Activated T-cell treated with anti-CD3 and anti-CD28 coated beads, Interleukin-2, amount 50 U/mL, for 72 hours (primary cell): Measurements from ENCODE around the gene MIB1. TPM values are rescaled to one million over a fixed set of nuclear protein-coding genes. Genes with fewer than 3 reads are reported as not detected.
"Not testable (repeated sequence)": the region's sequence is repeated elsewhere in the genome, so short reads cannot be mapped to it uniquely, and the experiment has no call there.

Source experiments
- ATAC-seq, 2 donors: fragments of 150-1000 bp; cut with Tn5 transposase; replicated peaks in 1 of 2; 2 replicates each; pipeline ENCODE4 v1.10.0; 2021; ENCODE audit warnings: moderate library complexity in 2 of 2, mild to moderate bottlenecking in 1 of 2
- DNase-seq, 2 donors: peaks; one replicate each; pipeline ENCODE4 v3.0.0; 2021 to 2022; ENCODE audit warnings: mixed read lengths in 1 of 2
- H3K27ac Mint-ChIP-seq: one replicate; pipeline ENCODE4 v1.8.0; 2022; ENCODE audit warnings: mild to moderate bottlenecking, moderate library complexity, mixed read lengths
- H3K27me3 Mint-ChIP-seq: one replicate; pipeline ENCODE4 v1.8.0; 2022; ENCODE audit warnings: low read depth, mixed read lengths
- H3K36me3 Mint-ChIP-seq, 2 donors: one replicate each; pipeline ENCODE4 v1.8.0; 2022; ENCODE audit warnings: mixed read lengths in 2 of 2, mild to moderate bottlenecking in 1 of 2; ENCODE audit not compliant: insufficient read depth in 2 of 2
- H3K4me1 Mint-ChIP-seq: one replicate; pipeline ENCODE4 v1.8.0; 2022; ENCODE audit warnings: low read depth, mixed read lengths
- H3K4me3 Mint-ChIP-seq, 2 donors: one replicate each; pipeline ENCODE4 v1.8.0; 2022; ENCODE audit warnings: mild to moderate bottlenecking in 2 of 2, mixed read lengths in 2 of 2, moderate library complexity in 2 of 2
- H3K9me3 Mint-ChIP-seq, 2 donors: one replicate each; pipeline ENCODE4 v1.8.0; 2022; ENCODE audit warnings: mixed read lengths in 2 of 2
- total RNA-seq, 2 donors: library from RNA; stranded (reverse); gene quantifications; one replicate each; pipeline ENCODE4 v1.2.3, GENCODE V29; 2022

MIB1 gene
- total RNA-seq, 2 donors from 2014 or later: 45.4 to 47.6 TPM

DNA sequence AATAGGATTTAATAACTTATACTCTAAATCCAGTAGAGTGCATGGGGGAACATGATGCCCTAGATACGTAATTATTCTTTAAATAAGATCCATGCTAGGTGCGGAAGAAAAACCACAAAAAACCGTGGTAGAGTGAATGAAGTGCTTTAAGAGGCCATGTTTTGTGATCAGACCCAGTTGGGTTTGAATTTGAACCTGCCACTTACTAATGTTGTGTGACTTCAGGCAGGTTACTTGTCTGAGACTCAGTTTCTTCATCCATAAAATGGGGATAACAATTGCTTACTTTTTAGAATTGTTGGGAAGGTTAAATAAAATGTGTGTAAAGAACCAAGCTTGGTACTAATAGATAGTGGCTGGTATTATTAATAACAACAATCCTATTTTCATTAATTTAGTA is 17.2 kb downstream of the MIB1 start:
- H3K9me3 Mint-ChIP-seq: no peaks in the 10 kb centered on the region
- H3K4me3 Mint-ChIP-seq: no peak overlapping the region
- H3K27ac Mint-ChIP-seq: no peak overlapping the region
- no peak for ATAC-seq
- no peak for DNase-seq
- peaks cover 0 to 1% of the 10 kb centered on the region in 2 donors for H3K36me3 Mint-ChIP-seq
- H3K27me3 Mint-ChIP-seq: no peaks in the 10 kb centered on the region
- H3K4me1 Mint-ChIP-seq: peaks cover 22% of the 10 kb centered on the region

DNA sequence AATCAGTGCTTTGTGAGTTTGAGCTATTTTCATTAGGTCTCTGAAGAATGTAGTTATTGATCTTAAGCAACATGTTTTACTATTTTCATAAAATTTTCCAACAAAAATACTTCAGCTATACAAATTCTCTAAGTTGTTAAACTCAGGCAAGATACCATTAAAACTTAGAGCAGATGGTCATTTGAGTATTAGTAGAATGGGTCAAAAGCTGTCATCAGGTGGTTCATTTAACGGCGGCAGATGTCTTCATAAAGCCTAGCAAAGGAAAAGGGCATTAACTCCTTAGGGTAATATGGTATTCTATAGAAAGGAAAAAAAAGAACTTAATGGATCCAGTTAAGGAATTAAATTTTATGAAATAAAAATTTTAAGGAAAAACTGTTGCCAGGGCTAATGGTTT is 19.2 kb downstream of the MIB1 start:
- Mint-ChIP-seq H3K4me3 (no peak overlapping the region), H3K27ac (no peak overlapping the region)

DNA sequence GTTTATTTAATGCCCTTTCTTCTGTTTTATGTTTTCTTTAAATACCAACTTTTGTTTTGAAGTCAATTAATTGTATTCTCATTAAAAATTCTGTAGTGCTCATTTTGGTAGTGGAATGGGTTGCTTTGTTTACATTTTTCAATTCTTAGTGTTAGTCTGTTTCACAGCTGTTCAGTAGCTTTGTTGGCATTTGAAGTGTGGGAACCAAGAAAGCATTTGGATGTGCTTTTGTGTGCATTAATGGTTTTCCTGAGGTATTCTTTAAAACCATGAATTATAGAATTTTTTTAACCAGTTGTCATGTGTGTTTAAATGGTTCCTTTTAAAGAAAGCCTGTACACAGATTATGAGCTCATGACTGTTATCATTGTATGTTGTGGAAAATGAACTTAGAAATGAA is 19.7 kb downstream of the MIB1 start:
- DNase-seq (no peak), ATAC-seq (no peak)
- Mint-ChIP-seq H3K9me3 (no peaks in the 10 kb centered on the region), H3K4me3 (no peak overlapping the region), H3K27ac (no peak overlapping the region), H3K4me1 (peaks cover 9% of the 10 kb centered on the region), H3K27me3 (no peaks in the 10 kb centered on the region), H3K36me3 (peaks cover 0 to 3% of the 10 kb centered on the region in 2 donors)

More for the DNA sequence above, 19.2 kb downstream of the MIB1 start:
- ATAC-seq: no peak
- H3K36me3 Mint-ChIP-seq: peaks cover 0 to 1% of the 10 kb centered on the region in 2 donors
- H3K4me1 Mint-ChIP-seq: peaks cover 11% of the 10 kb centered on the region
- no peaks in the 10 kb centered on the region for H3K9me3 Mint-ChIP-seq
- no peak for DNase-seq
- no peaks in the 10 kb centered on the region for H3K27me3 Mint-ChIP-seq

DNA sequence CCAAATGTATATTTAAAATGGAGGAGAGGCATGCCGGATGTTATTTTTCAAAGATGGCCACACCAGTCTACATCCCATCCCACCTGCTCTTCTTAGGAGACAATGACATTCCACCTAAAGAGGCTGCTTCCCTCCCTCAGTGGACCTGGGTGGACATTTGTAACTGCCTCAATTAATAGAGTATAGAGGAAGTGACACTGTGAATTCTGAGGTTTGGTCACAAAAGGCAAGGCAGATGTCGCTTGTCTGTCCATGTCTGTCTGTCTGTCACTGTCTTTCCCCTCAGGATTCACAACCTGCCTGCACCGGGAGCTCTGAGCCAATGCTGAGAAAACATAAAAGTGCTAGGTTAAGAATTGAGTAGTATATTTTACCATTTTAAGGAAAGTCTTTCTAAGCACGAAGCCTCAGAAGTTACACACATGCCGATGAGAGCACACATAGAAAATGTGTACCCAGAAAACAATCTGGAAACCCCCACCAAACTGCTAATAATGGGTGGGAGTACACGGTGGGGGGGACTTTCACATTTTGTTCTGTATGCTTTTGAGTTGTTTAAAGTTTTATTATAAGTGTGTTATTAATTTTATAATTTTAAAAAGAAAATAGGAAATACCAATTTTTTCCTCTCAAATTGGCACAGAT is 21.0 kb downstream of the MIB1 start:
- Mint-ChIP-seq H3K4me3 (no peak overlapping the region), H3K36me3 (peaks cover 6 to 12% of the 10 kb centered on the region in 2 donors), H3K27me3 (no peaks in the 10 kb centered on the region), H3K27ac (no peak overlapping the region), H3K9me3 (no peaks in the 10 kb centered on the region), H3K4me1 (peaks cover 9% of the 10 kb centered on the region)
- DNase-seq (no peak), ATAC-seq (no peak)

DNA sequence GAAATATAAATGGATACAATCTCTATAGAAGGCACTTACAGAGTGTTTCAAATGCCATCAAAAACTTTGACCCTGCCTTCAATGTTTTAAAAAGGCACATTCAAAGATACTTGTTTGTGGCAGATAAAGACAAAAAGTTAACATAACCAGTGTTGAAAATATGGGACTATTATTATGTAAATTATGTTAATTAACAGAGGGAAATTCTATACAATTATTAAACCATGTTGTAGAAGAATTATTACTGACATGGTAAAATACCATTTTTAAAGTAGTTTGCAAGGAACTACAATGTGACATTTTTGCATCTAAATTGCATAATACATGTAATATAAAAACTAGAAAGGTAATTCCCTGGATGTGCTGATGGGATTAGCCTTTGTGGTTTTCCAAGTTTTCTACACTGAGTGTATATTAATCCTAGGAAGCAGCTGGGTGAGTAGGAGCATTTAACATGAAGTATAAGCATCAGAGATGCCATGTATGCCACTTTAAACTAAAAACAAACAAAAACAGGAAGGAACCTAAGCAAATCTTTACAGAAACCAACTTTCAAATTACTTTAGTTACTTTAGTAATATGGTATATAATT is 21.7 kb downstream of the MIB1 start:
- Mint-ChIP-seq H3K4me1 (peaks cover 9% of the 10 kb centered on the region), H3K9me3 (no peaks in the 10 kb centered on the region), H3K4me3 (no peak overlapping the region), H3K27ac (no peak overlapping the region), H3K36me3 (peaks cover 6 to 15% of the 10 kb centered on the region in 2 donors), H3K27me3 (no peaks in the 10 kb centered on the region)
- no peak for DNase-seq
- ATAC-seq: no peak

DNA sequence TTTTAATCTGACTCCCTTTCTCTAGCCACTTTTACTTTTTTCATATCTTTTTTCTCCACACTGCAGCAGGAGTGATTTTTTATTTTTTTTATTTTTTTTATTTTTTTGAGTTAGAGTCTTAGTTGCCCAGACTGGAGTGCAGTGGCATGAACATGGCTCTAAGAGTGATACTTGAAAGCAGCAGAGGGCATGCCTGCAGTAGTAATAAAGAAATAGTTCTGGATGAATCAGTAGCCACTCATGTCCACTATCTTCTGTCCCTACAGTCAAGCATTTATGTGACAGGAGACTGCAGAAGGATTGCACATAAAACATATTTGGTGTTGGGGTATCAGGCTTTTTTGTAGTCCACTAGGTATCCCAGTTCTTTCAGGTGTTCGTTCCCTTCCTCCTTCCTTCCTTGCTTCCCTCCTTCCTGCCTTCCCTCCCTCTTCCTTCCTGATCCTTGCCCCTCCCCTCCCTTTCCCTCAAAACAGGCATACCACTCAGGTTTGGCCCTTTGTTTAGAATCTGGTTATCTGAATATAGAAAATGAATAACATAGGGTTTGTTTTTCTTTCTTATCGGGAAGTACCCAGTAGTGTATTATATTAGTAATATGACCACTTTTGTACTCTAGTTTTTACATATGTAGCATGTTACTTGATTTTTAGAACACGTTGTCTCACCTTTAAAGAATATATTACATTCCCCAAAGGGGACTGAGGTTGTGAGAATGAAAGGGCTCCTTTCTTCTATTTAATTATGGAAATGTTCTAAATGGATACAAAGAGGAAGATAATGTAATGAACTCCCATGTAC is 23.5 kb downstream of the MIB1 start:
- peaks cover 8 to 20% of the 10 kb centered on the region in 2 donors for H3K36me3 Mint-ChIP-seq
- no peaks in the 10 kb centered on the region for H3K27me3 Mint-ChIP-seq
- no peak overlapping the region for H3K4me3 Mint-ChIP-seq
- H3K4me1 Mint-ChIP-seq: peaks cover 9% of the 10 kb centered on the region
- ATAC-seq (peak in 1 of 2 donors; percentile 19), DNase-seq (no peak)
- no peak overlapping the region for H3K27ac Mint-ChIP-seq
- no peaks in the 10 kb centered on the region for H3K9me3 Mint-ChIP-seq

DNA sequence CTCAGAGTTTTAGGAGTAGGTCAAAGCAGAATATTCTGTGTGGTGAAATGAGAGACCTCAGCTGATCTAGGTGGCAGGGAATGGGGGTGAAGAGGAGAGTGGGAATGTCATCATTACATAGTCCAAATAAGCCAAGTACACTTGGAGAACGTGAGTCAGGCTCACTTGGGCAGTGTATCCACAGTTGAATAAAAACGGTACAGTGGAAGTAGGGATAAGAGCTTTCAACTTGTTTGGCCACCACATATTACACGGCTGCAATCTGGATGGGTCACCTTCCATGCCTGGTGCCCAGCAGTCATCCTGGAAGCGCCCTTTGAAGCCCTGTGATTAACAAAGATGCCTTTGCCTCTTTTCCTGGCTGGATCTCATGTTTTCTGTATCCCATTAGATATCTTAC is 28.6 kb downstream of the MIB1 start:
- Mint-ChIP-seq H3K9me3 (no peaks in the 10 kb centered on the region), H3K36me3 (peaks cover 9 to 27% of the 10 kb centered on the region in 2 donors), H3K4me1 (peaks cover 4% of the 10 kb centered on the region), H3K27me3 (no peaks in the 10 kb centered on the region), H3K4me3 (no peak overlapping the region), H3K27ac (no peak overlapping the region)
- DNase-seq (no peak), ATAC-seq (no peak)

DNA sequence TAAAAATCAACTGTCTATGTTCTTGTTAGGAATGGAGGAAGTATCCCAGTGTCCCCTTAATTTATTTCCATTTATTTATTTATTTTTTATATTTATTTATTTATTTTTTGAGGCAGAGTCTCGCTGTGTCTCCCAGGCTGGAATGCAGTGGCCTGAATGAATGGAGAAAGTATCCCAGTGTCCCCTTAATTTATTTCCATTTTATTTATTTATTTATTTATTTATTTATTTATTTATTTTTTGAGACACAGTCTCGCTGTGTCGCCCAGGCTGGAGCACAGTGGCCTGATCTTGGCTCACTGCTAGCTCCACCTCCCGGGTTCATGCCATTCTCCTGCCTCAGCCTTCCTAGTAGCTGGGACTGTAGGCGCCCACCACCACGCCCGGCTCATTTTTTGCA is 34.1 kb downstream of the MIB1 start:
- no peak for ATAC-seq
- no peak overlapping the region for H3K4me3 Mint-ChIP-seq
- no peak for DNase-seq
- no peaks in the 10 kb centered on the region for H3K9me3 Mint-ChIP-seq
- H3K36me3 Mint-ChIP-seq: peaks cover 3 to 5% of the 10 kb centered on the region in 2 donors
- H3K27me3 Mint-ChIP-seq: no peaks in the 10 kb centered on the region
- no peak overlapping the region for H3K27ac Mint-ChIP-seq
- no peaks in the 10 kb centered on the region for H3K4me1 Mint-ChIP-seq

DNA sequence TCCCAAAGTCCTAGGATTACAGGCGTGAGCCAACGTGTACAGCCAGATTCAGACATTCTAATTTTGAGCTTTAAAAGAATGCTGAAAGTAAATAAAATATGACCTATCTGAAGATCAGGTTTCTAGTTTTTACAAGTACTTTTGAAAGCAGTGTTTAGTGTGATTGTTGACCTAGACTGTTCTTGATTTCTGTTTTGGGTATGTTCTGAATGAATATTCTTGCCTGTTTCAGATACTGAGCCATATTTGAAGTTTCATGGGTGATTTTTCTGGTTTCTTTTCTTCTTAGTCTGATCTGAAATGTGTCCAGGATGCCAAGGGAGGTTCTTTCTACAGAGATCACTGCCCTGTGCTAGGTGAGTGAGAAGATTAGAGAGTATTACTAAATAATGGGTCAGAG is 37.2 kb downstream of the MIB1 start:
- Mint-ChIP-seq H3K4me1 (no peaks in the 10 kb centered on the region), H3K4me3 (no peak overlapping the region), H3K9me3 (no peaks in the 10 kb centered on the region), H3K27ac (no peak overlapping the region), H3K27me3 (no peaks in the 10 kb centered on the region), H3K36me3 (peaks cover 6 to 18% of the 10 kb centered on the region in 2 donors)
- DNase-seq (no peak), ATAC-seq (no peak)

DNA sequence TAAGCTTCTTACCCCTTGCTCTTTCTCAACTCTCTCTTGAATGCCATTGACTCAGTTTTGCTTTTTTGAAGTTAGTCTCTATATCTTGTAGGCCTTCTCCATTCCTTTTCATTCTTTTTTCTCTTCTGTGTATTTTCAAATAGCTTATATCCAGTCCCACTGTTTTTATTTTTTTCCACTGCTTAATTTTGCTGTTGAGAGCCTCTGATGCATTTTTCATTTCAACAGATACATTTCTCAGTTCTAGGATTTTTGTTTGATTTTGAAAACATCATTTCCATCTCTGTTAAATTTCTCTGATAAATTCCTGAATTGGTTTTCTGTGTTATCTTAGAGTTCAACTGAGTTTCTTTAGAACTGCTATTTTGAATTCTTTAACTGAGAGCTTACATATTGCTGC is 45.9 kb downstream of the MIB1 start:
- H3K36me3 Mint-ChIP-seq: peaks cover 14 to 36% of the 10 kb centered on the region in 2 donors
- no peaks in the 10 kb centered on the region for H3K27me3 Mint-ChIP-seq
- DNase-seq (no peak), ATAC-seq (no peak)
- H3K27ac Mint-ChIP-seq: no peak overlapping the region
- H3K9me3 Mint-ChIP-seq: peaks cover 3 to 5% of the 10 kb centered on the region in 2 donors
- H3K4me3 Mint-ChIP-seq: no peak overlapping the region
- no peaks in the 10 kb centered on the region for H3K4me1 Mint-ChIP-seq

DNA sequence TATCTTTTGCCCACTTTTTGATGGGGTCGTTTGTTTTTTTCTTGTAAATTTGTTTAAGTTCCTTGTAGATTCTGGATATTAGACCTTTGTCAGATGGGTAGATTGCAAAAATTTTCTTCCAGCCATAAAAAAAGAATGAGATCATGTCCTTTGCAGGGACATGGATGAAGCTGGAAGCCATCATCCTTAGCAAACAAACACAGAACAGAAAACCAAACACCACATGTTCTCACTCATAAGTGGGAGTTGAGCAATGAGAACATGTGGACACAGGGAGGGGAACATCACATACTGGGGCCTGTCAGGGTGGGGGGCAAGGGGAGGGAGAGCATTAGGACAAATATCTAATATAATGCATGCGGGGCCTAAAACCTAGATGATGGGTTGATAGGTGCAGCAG is 55.5 kb downstream of the MIB1 start:
- not testable (repeated sequence) for DNase-seq, H3K4me1 Mint-ChIP-seq, H3K27me3 Mint-ChIP-seq, H3K4me3 Mint-ChIP-seq, H3K9me3 Mint-ChIP-seq, H3K36me3 Mint-ChIP-seq, H3K27ac Mint-ChIP-seq, ATAC-seq

DNA sequence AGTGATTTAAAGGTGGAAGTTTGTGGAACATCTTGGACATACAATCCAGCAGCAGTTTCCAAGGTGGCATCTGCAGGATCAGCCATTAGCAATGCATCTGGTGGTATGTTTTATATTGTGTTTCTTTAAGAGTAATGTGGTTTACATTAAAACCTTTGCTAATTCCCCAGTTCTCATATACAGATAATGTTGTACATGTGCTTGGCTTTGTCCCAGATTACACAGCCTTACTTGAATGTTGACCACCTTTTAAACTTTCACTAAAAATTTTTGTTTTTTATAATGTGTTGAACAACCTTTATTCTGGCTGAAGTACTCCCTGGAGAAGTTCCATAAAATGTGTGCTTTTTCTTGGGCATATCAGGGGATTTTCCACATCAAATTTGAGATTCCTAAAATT is 57.5 kb downstream of the MIB1 start:
- Mint-ChIP-seq H3K4me1 (no peaks in the 10 kb centered on the region), H3K27me3 (no peaks in the 10 kb centered on the region), H3K4me3 (no peak overlapping the region), H3K36me3 (peaks cover 5 to 10% of the 10 kb centered on the region in 2 donors), H3K9me3 (no peaks in the 10 kb centered on the region), H3K27ac (no peak overlapping the region)
- DNase-seq (no peak), ATAC-seq (no peak)

DNA sequence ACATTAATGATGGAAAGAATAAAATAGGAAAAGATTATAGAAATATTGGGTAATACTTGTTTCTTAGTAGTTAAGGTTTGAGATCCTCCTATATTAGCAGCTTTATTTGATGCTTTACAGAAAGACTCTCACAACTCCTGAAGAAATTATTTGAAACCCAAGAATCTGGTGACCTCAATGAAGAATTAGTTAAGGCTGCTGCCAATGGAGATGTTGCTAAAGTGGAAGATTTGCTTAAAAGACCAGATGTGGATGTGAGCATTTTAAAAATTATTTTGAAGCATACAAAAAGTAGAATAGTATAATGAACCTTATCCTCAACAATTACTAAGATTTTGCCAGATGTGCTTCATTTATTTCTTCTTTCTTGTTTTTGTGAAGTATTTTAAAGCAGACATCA is 59.1 kb downstream of the MIB1 start:
- no peaks in the 10 kb centered on the region for H3K27me3 Mint-ChIP-seq
- no peak overlapping the region for H3K4me3 Mint-ChIP-seq
- H3K9me3 Mint-ChIP-seq: no peaks in the 10 kb centered on the region
- peaks cover 5 to 11% of the 10 kb centered on the region in 2 donors for H3K36me3 Mint-ChIP-seq
- DNase-seq (no peak), ATAC-seq (no peak)
- H3K27ac Mint-ChIP-seq: no peak overlapping the region
- no peaks in the 10 kb centered on the region for H3K4me1 Mint-ChIP-seq
